PC-3 (cell line): ENCODE data around the gene ABCA5.
"Not testable (repeated sequence)": the region's sequence is repeated elsewhere in the genome, so short reads cannot be mapped to it uniquely, and the experiment has no call there.

Experiments used
- CTCF ChIP-seq: fragments of 300-600 bp; sonication (generic); conservative IDR thresholded peaks from 2 replicates; pipeline ENCODE4 v1.5.1; 2017; ENCODE audit warnings: antibody characterized with exemption, low read depth, mild to moderate bottlenecking, low read length
- EZH2 ChIP-seq: fragments of 300-600 bp; sonication (generic); IDR thresholded peaks from one replicate; pipeline ENCODE4 v1.6.1; 2017; ENCODE audit warnings: antibody characterized with exemption, mild to moderate bottlenecking, low read length; ENCODE audit not compliant: unreplicated experiment
- EZH2phosphoT487 ChIP-seq: fragments of 300-600 bp; sonication (generic); IDR thresholded peaks from 2 replicates; pipeline ENCODE4 v1.6.1; 2018; ENCODE audit warnings: mild to moderate bottlenecking, antibody characterized with exemption, low read length, borderline replicate concordance

- not testable (repeated sequence) for TF ChIP-seq CTCF, EZH2, EZH2phosphoT487
Measured at GRCh38 chr17:69196105-69196653, 130.8 kb downstream of the ABCA5 start.
